ENCODE measurements around the gene ELAVL2. TPM values are rescaled to one million over a fixed set of nuclear protein-coding genes. Genes with fewer than 3 reads are reported as not detected.

ELAVL2 gene
- total RNA-seq, 1 experiment from 2014 or later: not detected

DNA sequence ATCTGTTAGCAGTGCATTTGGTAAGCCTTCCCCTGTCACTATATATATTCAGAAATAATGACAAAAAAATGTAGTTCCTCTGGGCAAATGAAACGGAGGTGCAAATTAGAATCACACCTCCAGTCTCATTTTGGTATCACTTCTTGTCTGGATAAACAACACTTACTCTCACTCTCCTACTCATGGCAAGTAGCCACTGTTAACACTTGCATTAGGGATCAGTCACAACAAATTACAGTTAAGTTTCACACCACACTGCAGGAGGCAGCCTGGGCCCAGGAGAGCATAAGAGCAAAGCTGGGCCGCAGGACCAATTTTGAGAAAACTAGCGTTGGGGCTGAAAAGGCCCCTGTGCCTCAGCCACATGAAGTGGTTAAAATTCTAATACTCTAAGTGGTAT lies 161.0 kb downstream of the ELAVL2 start:
- CTCF ChIA-PET: no interaction called here

DNA sequence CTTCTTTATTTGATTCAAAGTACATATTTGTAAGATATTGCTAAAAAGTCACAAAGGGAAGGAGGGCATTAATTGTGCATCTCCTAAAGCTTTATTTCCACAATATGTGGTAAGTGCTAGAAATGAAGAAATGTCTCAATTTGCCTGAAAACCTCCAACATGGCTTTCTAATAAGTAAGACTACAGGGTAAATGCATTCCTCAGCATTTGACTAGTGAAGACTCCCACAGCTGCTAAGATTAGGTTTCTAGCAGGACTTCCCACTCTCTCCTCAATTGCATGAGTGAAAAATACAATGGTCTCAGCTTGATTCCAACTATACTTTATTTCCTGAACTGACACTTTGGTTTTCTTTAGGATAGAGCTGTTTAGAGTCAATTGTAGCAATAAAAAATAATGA lies 162.1 kb downstream of the ELAVL2 start:
- H3K4me2 ChIP-seq: no peak overlapping the region
- H3K9me3 ChIP-seq (ENCODE audit: insufficient read depth, low read depth): no peaks in the 10 kb centered on the region
- H3K79me2 ChIP-seq (ENCODE audit: low read depth): no peaks in the 10 kb centered on the region
- DNase-seq: no peak
- H3K27ac ChIP-seq: no peak overlapping the region
- no peaks in the 10 kb centered on the region for H3F3A ChIP-seq (ENCODE audit: insufficient read depth, low read depth)
- no peaks in the 10 kb centered on the region for H3K4me1 ChIP-seq (replicated peaks; ENCODE audit: insufficient read depth)
- no peak overlapping the region for H3K4me3 ChIP-seq
- POLR2A ChIA-PET (ENCODE audit: unreplicated experiment): no interaction called here
- H3K27me3 ChIP-seq (ENCODE audit: insufficient read depth, low read depth): no peaks in the 10 kb centered on the region
- H2AFZ ChIP-seq: no peak overlapping the region
- TF ChIP-seq, protein P1, sequence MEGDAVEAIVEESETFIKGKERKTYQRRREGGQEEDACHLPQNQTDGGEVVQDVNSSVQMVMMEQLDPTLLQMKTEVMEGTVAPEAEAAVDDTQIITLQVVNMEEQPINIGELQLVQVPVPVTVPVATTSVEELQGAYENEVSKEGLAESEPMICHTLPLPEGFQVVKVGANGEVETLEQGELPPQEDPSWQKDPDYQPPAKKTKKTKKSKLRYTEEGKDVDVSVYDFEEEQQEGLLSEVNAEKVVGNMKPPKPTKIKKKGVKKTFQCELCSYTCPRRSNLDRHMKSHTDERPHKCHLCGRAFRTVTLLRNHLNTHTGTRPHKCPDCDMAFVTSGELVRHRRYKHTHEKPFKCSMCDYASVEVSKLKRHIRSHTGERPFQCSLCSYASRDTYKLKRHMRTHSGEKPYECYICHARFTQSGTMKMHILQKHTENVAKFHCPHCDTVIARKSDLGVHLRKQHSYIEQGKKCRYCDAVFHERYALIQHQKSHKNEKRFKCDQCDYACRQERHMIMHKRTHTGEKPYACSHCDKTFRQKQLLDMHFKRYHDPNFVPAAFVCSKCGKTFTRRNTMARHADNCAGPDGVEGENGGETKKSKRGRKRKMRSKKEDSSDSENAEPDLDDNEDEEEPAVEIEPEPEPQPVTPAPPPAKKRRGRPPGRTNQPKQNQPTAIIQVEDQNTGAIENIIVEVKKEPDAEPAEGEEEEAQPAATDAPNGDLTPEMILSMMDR (conservative IDR thresholded peaks at IDR 0.05): no peak
- TF ChIP-seq EZH2 (IDR thresholded peaks at IDR 0.05; ENCODE audit: low read depth): no peak
- CTCF ChIA-PET: no interaction called here
- H3K9me2 ChIP-seq (ENCODE audit: insufficient read depth): no peaks in the 10 kb centered on the region
- intact Hi-C loops (cut with micrococcal nuclease; ENCODE audit: unreplicated experiment): no loop called here
- H4K20me1 ChIP-seq (ENCODE audit: insufficient read depth): no peaks in the 10 kb centered on the region
- no TSS peak for BruUV-seq (replicated peaks)
- no peaks in the 10 kb centered on the region for H3K36me3 ChIP-seq (ENCODE audit: low read depth)

More for the DNA sequence above, 161.0 kb downstream of the ELAVL2 start:
- Histone ChIP-seq H3K4me3 (no peak overlapping the region), H4K20me1 (ENCODE audit: insufficient read depth) (no peaks in the 10 kb centered on the region), H3K27me3 (ENCODE audit: insufficient read depth, low read depth) (no peaks in the 10 kb centered on the region), H3K9me2 (ENCODE audit: insufficient read depth) (no peaks in the 10 kb centered on the region), H3K4me1 (replicated peaks; ENCODE audit: insufficient read depth) (no peaks in the 10 kb centered on the region), H3K79me2 (ENCODE audit: low read depth) (no peaks in the 10 kb centered on the region), H3F3A (ENCODE audit: insufficient read depth, low read depth) (no peaks in the 10 kb centered on the region), H3K9me3 (ENCODE audit: insufficient read depth, low read depth) (no peaks in the 10 kb centered on the region), H2AFZ (no peak overlapping the region), H3K27ac (no peak overlapping the region), H3K36me3 (ENCODE audit: low read depth) (no peaks in the 10 kb centered on the region), H3K4me2 (no peak overlapping the region)
- POLR2A ChIA-PET (ENCODE audit: unreplicated experiment): no interaction called here
- intact Hi-C loops (cut with micrococcal nuclease; ENCODE audit: unreplicated experiment): no loop called here
- BruUV-seq (replicated peaks): no TSS peak
- DNase-seq: no peak
- TF ChIP-seq, protein P1 (conservative IDR thresholded peaks at IDR 0.05): no peak
- TF ChIP-seq EZH2 (IDR thresholded peaks at IDR 0.05; ENCODE audit: low read depth): no peak

DNA sequence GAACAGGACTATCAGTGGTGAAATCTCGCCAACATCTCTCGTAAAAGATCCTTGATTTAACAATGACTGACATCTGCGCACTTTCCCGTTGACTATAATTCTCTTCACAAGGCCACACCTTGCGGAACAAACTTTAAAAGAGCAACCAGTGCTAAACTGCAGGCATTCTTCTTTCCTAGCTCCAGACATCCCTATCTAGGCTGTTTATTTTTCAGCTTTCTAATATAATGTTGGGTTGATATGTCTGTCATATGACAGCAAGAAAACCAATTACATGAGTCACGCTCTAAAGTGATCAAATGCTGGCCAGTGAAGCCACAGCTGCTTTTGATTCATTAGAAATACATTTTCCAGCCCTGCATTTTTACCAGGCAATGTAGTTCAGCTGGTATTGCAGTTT lies 162.5 kb downstream of the ELAVL2 start:
- Histone ChIP-seq H3K79me2 (ENCODE audit: low read depth) (no peaks in the 10 kb centered on the region), H3K27ac (no peak overlapping the region), H3F3A (ENCODE audit: insufficient read depth, low read depth) (no peaks in the 10 kb centered on the region), H3K36me3 (ENCODE audit: low read depth) (no peaks in the 10 kb centered on the region), H3K9me2 (ENCODE audit: insufficient read depth) (no peaks in the 10 kb centered on the region), H3K27me3 (ENCODE audit: insufficient read depth, low read depth) (no peaks in the 10 kb centered on the region), H2AFZ (no peak overlapping the region), H3K4me2 (no peak overlapping the region), H3K4me1 (replicated peaks; ENCODE audit: insufficient read depth) (no peaks in the 10 kb centered on the region), H3K4me3 (no peak overlapping the region), H4K20me1 (ENCODE audit: insufficient read depth) (no peaks in the 10 kb centered on the region), H3K9me3 (ENCODE audit: insufficient read depth, low read depth) (no peaks in the 10 kb centered on the region)
- DNase-seq: no peak
- intact Hi-C loops (cut with micrococcal nuclease; ENCODE audit: unreplicated experiment): no loop called here
- BruUV-seq (replicated peaks): no TSS peak
- no peak for TF ChIP-seq EZH2 (IDR thresholded peaks at IDR 0.05; ENCODE audit: low read depth)
- TF ChIP-seq, protein P1 (conservative IDR thresholded peaks at IDR 0.05): no peak
- CTCF ChIA-PET: no interaction called here
- POLR2A ChIA-PET (ENCODE audit: unreplicated experiment): no interaction called here
